Measurements from ENCODE around the gene JAK2.
A peak's percentile ranks its signal among the peaks of the same experiment; 100 is the strongest.

JAK2 gene

GRCh38 chr9:5072871-5073270 lies 87.8 kb downstream of the JAK2 start:
- TF ChIP-seq CTCF (IDR thresholded peaks at IDR 0.05), result no peak

- TF ChIP-seq CTCF (IDR thresholded peaks at IDR 0.05), result 0 out of 2 replicates have a peak, but pooled peaks have one; percentile 18
These were observed 88.6 kb downstream of the JAK2 start for GRCh38 chr9:5073701-5074100.

GRCh38 chr9:5085993-5086392 lies 100.9 kb downstream of the JAK2 start:
- TF ChIP-seq CTCF (IDR thresholded peaks at IDR 0.05), result no peak

GRCh38 chr9:5089737-5090136 lies 104.7 kb downstream of the JAK2 start:
- TF ChIP-seq CTCF (IDR thresholded peaks at IDR 0.05), result no peak

- no peak for TF ChIP-seq CTCF (IDR thresholded peaks at IDR 0.05)
These were observed 110.7 kb downstream of the JAK2 start for GRCh38 chr9:5095795-5096194.

- no peak for TF ChIP-seq CTCF (IDR thresholded peaks at IDR 0.05)
These were observed 114.4 kb downstream of the JAK2 start for GRCh38 chr9:5099466-5099865.

GRCh38 chr9:5110867-5111681 lies 126.0 kb downstream of the JAK2 start:
- TF ChIP-seq CTCF (IDR thresholded peaks at IDR 0.05), result no peak
